NCI-H748 (cell line): ENCODE data around the gene CADM2.

Experiments
- DNase-seq: peaks from one replicate; lab custom pipeline; 2025; ENCODE audit not compliant: unreplicated experiment; lab: John Stamatoyannopoulos, UW

The CADM2 gene

DNA sequence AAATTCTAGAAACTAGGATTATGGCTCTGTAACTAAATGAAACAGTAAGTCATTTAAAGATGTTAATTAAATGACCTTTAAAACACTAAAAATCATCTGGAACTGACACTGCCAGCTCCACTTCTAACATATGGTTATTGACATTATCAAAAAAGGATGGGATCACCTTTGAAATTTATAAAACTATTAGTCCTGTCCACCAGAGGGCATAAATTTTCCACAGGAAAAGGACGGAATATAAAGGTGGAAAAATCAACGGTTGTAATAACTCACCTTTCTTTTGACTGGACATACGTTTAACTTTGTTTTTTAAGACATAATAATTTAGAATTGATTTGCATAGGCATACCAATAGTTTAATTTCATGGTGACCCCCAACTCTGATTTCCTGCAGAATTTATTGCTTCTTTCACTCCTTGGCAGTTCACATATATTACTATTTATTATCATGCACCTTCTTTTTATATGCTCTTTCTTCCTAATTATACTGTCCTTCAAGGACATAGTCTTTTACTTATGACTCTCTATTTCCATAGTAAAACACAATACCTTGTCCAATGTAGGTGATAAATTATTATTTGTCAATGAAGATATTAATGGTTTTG lies 345.7 kb downstream of the CADM2 start:
- DNase-seq, result peak; percentile 29

- DNase-seq, result no peak
Measured at GRCh38 chr3:85312331-85312730, 353.5 kb downstream of the CADM2 start.

DNA sequence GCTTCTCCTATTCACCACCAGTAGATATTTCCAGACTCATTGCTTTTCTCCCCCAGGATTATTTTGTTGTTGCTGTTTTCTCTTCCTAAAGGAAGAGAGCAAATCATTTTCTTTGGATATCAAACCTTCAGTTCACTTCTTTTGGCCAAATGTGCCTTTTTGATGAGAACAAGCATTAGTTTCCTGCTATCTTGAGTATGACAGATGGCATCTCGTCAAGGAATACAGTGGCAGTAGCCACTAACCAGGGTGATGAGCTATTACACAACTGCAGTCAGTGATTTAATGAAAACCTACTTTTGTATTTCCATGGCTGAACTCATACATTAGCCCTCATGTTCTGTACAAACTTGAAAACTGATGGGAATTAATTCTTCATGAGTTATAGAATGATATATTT lies 354.6 kb downstream of the CADM2 start:
- DNase-seq, result no peak

- no peak for DNase-seq
Measured at GRCh38 chr3:85316252-85316651, 357.5 kb downstream of the CADM2 start.

GRCh38 chr3:85321892-85322291 lies 363.1 kb downstream of the CADM2 start:
- DNase-seq, result no peak

DNA sequence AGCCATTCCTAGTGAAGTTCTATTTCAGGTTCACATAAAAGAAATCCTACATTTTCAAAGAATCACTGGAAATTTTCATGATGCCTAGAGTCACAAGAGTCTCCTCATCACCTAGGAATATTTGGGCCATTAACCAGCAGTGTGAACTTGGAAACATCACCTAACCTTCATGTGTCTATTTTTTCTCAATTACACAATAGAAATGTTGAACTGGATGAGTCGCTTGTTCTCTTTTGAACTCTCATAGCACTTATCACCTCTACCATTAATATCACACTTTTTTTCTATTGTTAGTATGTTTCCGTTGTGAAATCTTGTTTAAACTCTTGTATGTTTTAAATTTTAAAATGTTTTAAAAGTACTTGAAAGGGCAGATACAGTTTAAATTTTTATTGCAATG lies 371.3 kb downstream of the CADM2 start:
- no peak for DNase-seq

GRCh38 chr3:85337895-85338294 lies 379.1 kb downstream of the CADM2 start:
- no peak for DNase-seq

GRCh38 chr3:85342915-85343314 lies 384.1 kb downstream of the CADM2 start:
- DNase-seq, result peak; percentile 60

GRCh38 chr3:85355572-85355971 lies 396.8 kb downstream of the CADM2 start:
- DNase-seq, result no peak

GRCh38 chr3:85360742-85361387 lies 402.1 kb downstream of the CADM2 start:
- peak; percentile 80 for DNase-seq

- no peak for DNase-seq
Measured at GRCh38 chr3:85364296-85364909, 405.6 kb downstream of the CADM2 start.

DNA sequence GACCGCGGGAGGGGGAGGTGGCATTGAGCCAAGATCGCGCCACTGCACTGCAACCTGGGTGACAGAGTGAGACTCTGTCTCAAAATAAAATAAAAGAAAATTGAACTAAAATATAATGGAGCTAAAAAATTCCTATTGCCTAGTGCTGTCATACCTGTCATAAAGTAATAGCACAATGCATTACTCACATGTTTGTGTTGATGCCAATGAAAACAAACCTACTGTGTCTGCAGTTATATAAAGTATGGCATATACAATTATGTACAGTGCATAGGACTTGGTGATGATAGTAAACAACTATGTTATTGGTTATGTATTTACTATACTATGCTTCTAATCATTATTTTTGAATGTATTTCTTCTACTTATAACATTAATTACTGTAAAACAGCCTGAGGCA lies 411.6 kb downstream of the CADM2 start:
- DNase-seq, result no peak

DNA sequence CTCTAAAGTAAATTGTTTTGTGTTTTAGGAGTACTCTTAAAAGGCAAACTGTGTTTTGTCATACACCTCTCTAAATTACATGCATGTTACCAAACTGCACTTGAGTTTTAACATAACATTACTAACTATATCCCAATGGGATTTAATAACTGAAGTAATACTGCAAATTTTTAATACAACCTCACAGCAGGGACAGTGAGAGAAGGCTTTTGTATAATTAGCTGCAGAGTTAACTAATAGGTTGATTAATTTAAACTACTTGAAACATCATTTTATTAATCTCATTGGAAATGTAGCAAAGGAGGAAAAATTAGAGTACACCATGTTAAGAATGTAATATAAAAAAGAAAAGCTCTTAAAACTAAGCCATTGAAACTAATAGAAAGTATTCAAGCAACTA lies 417.3 kb downstream of the CADM2 start:
- no peak for DNase-seq

- no peak for DNase-seq
Measured at GRCh38 chr3:85377115-85377514, 418.3 kb downstream of the CADM2 start.

- no peak for DNase-seq
Measured at GRCh38 chr3:85384372-85384771, 425.6 kb downstream of the CADM2 start.

DNA sequence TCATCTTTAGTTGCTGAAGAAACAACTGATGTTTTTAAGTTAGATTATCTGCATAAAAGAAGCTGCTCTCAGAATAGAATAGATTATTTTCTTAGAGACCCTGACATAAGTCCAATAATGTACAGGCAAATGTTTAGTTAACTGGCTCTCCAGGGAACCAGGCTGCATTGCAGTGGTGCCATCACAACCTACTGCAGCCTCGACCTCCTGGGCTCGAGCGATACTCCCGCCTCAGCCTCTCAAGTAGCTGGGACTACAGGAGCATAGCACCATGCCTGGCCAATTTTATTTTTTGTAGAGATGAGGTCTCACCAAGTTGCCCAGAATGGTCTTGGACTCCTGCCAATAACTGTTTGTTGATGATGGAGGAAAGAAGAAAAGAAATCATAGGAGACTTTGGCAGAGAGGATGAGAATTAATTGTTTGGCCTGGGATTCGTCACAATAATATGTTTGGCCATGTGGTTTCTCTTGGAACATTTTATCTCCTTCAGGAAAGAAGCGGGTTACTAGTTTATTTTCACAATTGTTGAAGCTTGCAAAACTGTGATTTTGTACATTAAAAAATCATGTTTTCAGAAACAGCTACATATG lies 429.2 kb downstream of the CADM2 start:
- peak; percentile 40 for DNase-seq

GRCh38 chr3:85394424-85394823 lies 435.6 kb downstream of the CADM2 start:
- no peak for DNase-seq

DNA sequence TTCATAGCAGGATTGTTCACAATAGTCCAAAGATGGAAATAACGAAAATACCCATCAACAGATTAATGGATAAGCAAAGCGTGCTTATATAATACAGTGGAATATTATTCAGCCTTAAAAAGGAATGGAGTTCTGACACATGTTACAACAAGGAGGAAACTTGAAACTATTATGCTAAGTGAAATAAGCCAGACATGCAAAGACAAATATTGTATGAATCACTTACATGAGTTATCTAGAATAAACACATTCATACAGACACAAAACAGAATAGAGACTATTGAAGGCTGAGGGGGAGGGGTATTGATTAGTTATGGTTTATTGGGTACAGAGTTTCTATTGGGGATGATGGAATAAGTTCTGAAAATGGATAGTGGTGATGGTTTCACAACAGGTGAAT lies 438.6 kb downstream of the CADM2 start:
- no peak for DNase-seq

DNA sequence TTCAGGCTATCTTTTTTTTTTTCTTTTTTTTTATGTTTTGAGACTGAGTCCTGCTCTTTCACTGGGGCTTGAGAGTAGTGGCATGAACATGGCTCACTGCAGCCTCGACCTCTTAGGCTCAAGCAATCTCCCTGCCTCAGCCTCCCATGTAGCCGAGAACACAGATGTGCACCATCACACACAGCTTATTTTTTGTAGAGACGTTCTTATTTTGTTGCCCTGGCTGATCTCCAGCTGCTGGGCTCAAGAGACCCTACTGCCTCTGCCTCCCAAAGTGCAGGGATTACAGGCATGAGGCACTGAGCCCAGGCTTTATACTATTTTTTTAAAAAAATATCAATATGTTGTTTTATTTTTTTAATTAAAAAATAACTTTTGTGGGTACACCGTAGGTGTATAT lies 467.3 kb downstream of the CADM2 start:
- DNase-seq, result no peak

- peak; percentile 91 for DNase-seq
Measured at GRCh38 chr3:85427467-85427866, 468.7 kb downstream of the CADM2 start.

- no peak for DNase-seq
Measured at GRCh38 chr3:85432081-85432480, 473.3 kb downstream of the CADM2 start.

DNA sequence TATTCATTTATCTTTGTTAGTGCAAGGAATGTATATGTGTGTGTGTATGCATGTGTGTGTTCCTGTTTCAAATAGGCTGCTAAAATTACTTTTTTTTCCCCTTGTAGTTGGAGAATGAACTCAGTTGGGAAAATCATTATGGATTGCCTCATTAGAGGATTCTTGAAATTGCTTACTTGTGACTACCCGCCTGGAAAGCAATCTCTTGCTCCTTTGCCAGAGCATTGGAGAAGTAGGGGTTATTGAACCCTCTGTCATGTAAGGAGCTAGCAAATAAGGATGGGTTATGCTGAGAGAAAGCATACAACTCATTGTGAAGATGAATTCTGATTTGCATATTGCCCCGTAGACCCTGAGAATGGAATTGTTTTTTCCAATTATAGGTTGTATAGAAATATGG lies 474.5 kb downstream of the CADM2 start:
- DNase-seq, result no peak
